ENCODE measurements around the gene RUNX2.

DNA sequence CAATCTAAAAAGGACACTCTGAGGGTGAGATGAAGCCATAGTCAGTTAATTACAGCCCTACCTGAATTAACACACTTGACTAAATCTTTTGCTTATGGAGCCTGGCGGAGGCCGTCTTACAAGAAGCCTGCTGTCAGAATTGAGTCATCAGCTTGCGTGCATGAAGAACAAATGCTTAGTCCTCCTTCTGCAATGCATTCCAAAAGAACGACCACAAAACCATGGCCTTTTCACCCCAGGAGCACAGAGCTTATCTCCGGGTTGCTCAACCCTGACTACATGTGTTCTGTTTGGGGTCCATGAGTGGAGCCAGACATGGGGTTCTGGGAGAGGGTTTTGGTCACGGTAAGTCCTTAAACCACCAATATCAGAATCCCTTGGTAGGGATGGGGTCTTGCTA is 369.5 kb downstream of the RUNX2 start:
- TF ChIP-seq CTCF (optimal IDR thresholded peaks at IDR 0.05 in 1 of 3, IDR thresholded peaks at IDR 0.05 in 1 of 3, conservative IDR thresholded peaks at IDR 0.05 in 1 of 3; ENCODE audit: extremely low read depth in 1 of 3, insufficient read depth in 2 of 3, low read length in 3 of 3) (no peak), EZH2 (IDR thresholded peaks at IDR 0.05; ENCODE audit: low read length) (no peak)
